Right lobe of liver (tissue), 6 donors: Measurements from ENCODE around the gene CASP12. TPM values are rescaled to one million over a fixed set of nuclear protein-coding genes. Genes with fewer than 3 reads are reported as not detected.

Experiments used
- ATAC-seq, 4 donors: fragments of 200-7000 bp; cut with Tn5 transposase; one replicate each; pipeline ENCODE4 v1.9.1; 2020; ENCODE audit warnings: mild to moderate bottlenecking in 4 of 4, moderate library complexity in 4 of 4
- DNase-seq, 3 donors: peaks; one replicate each; pipeline ENCODE4 v3.0.0-alpha.2; 2020
- H3K27ac ChIP-seq, 3 donors: fragments of 200-600 bp; one replicate each; pipeline ENCODE4 v1.8.0; 2022
- H3K27me3 ChIP-seq, 2 donors: fragments of 200-600 bp; one replicate each; pipeline ENCODE4 v1.8.0; 2022
- H3K36me3 ChIP-seq, 4 donors: fragments of 200-600 bp; sonication (generic) in 1 of 4; one replicate each; pipeline versions ENCODE4 v1.5.1 to v1.8.0; 2017 to 2022; ENCODE audit warnings: control low read depth in 1 of 4
- H3K4me1 ChIP-seq, 4 donors: fragments of 200-600 bp; sonication (generic) in 1 of 4; one replicate each; pipeline versions ENCODE4 v1.5.1 to v1.8.0; 2017 to 2022; ENCODE audit warnings: control low read depth in 1 of 4
- H3K4me3 ChIP-seq, 3 donors: fragments of 200-600 bp; one replicate each; pipeline ENCODE4 v1.8.0; 2022
- H3K9me3 ChIP-seq, 4 donors: fragments of 200-600 bp; sonication (generic) in 1 of 4; one replicate each; pipeline versions ENCODE4 v1.5.1 to v1.8.0; 2017 to 2022; ENCODE audit warnings: control low read depth in 1 of 4
- POLR2A ChIP-seq: fragments of 450-650 bp; IDR thresholded peaks from one replicate; pipeline ENCODE4 v1.6.1; 2017; ENCODE audit warnings: antibody characterized with exemption, mild to moderate bottlenecking
- WGBS: methylation state at CpG from one replicate; pipeline ENCODE4 v1.1.6; 2018; ENCODE audit warnings: low coverage, low lambda C conversion rate; ENCODE audit not compliant: insufficient coverage; ENCODE audit errors: missing lambda C conversion rate; 5-methylcytosine and 5-hydroxymethylcytosine counted together
- intact Hi-C, 2 donors: fragments of 100-400 bp; cut with DNase I; formaldehyde crosslinking; loops; one replicate each; pipeline versions ENCODE4 v1.11.2 to v1.14.1; 2022
- total RNA-seq, 6 experiments: library from RNA; depleted of rRNA in 2 of 6; stranded (reverse); fragments of >200 nt in 2 of 6; fragmentation: NEBNext Ultra II Directional in 3 of 6; extraction: Animal tissue kit (Norgen Biotek cat#: 25700) in 3 of 6; gene quantifications; one replicate each; pipeline versions ENCODE4 v1.1.0 to v1.2.4, GENCODE V29; 2016 to 2023
- TF ChIP-seq, protein P1 (sequence below), 4 donors: fragments of 200-600 bp in 3 of 4; fragments of 450-650 bp in 1 of 4; IDR thresholded peaks; one replicate each; pipeline versions ENCODE4 v1.5.1 to v1.8.0; 2016 to 2022; ENCODE audit warnings: antibody characterized with exemption in 4 of 4, mild to moderate bottlenecking in 2 of 4
- donor health status: DM: no; HTN: yes; CAD: no.
- donor health status: DM: no; HTN: no; CAD: no.
- donor health status: DM: no; HTN: no; CAD: no.
- donor health status: DM: no; HTN: yes; CAD: no.
- donor health status: DM: no; HTN: yes; CAD: no.

Gene CASP12
- total RNA-seq, 6 experiments from 2014 or later: not detected

DNA sequence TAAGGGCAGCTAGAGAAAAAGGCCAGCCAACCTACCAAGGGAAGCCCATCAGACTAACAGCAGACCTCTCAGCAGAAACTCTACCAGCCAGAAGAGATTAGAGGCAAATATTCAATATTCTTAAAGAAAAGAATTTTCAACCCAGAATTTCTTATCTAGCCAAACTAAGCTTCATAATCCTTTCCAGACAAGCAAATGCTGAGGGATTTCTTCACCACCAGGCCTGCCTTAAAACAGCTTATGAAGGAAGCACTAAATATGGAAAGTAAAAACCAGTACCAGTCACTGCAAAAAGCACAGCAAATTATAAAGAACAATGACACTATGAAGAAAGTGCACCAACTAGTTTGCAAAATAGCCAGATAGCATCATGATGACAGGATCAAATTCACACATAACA is 30.6 kb upstream of the CASP12 start:
- TF ChIP-seq POLR2A: no peak
- TF ChIP-seq, protein P1, sequence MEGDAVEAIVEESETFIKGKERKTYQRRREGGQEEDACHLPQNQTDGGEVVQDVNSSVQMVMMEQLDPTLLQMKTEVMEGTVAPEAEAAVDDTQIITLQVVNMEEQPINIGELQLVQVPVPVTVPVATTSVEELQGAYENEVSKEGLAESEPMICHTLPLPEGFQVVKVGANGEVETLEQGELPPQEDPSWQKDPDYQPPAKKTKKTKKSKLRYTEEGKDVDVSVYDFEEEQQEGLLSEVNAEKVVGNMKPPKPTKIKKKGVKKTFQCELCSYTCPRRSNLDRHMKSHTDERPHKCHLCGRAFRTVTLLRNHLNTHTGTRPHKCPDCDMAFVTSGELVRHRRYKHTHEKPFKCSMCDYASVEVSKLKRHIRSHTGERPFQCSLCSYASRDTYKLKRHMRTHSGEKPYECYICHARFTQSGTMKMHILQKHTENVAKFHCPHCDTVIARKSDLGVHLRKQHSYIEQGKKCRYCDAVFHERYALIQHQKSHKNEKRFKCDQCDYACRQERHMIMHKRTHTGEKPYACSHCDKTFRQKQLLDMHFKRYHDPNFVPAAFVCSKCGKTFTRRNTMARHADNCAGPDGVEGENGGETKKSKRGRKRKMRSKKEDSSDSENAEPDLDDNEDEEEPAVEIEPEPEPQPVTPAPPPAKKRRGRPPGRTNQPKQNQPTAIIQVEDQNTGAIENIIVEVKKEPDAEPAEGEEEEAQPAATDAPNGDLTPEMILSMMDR (IDR thresholded peaks at IDR 0.05): no peak
- Histone ChIP-seq H3K9me3 (no peaks in the 10 kb centered on the region), H3K27ac (no peak overlapping the region), H3K4me3 (no peak overlapping the region), H3K36me3 (no peaks in the 10 kb centered on the region), H3K4me1 (no peaks in the 10 kb centered on the region), H3K27me3 (no peaks in the 10 kb centered on the region)
- DNase-seq: no peak
- no peak for ATAC-seq
- intact Hi-C loops: no loop called here

DNA sequence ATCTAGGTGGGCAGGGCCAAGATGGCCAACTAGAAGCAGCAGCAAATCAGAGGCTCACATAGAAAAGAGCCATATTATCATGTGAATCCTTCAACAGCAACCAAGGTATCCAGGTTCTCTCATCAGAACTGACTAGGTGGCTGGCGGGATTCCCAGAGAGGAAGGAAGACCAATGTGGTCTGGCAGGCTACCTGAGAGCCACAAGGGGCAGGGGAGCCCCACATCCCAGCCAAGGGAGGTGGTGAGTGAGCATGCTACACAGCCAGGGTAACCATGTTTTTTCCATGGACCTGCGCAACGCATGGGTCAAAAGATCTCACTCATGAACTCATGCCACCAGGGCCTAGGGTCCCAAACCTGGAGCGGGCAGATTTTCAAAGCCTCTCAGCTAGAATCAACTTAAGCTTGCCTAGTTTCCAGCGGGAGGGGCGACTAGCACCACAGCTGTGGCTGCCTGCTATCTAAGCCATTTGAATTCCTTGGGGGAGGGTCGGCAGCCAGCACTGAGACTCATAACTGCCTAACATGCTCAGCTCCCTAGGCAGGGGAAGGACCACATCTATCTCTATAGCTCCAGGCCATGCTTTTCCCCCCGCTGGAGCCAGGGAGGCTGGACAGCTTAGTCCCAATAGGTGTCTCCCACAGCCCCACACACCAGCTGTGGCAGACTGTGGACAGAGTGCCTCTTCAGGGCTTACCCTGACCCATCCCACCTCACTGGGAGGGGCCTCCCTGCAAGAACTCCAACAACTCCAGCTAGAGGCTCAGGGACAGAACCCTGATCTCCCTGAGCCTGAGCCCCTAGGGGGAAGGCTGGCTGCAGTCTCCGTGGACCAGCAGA is 28.7 kb upstream of the CASP12 start:
- ATAC-seq (no peak), DNase-seq (no peak)
- no peak for TF ChIP-seq POLR2A
- TF ChIP-seq, protein P1 (IDR thresholded peaks at IDR 0.05): no peak
- no CpG with 5 or more reads among the region's 9 CpGs for WGBS
- Histone ChIP-seq H3K9me3 (no peaks in the 10 kb centered on the region), H3K36me3 (no peaks in the 10 kb centered on the region), H3K27ac (no peak overlapping the region), H3K4me1 (no peaks in the 10 kb centered on the region), H3K27me3 (no peaks in the 10 kb centered on the region), H3K4me3 (no peak overlapping the region)
- intact Hi-C loops: no loop called here

DNA sequence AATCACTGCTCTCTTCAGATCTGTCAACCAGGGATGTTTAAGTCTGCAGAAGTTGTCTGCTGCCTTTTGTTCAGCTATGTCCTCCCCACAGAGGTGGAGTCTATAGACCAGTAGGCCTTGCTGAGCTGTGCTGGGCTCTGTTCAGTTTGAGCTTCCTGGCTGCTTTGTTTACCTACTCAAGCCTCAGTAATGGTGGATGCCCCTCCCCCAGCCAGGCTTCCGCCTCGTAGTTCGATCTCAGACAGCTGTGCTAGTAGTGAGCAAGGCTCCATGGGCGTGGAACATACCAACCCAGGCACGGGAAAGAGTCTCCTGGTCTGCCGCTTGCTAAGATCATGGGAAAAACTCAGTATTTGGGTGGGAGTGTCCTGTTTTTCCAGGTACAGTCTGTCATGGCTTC is 27.6 kb upstream of the CASP12 start:
- DNase-seq: no peak
- WGBS: no CpG with 5 or more reads among the region's 6 CpGs
- Histone ChIP-seq H3K27me3 (no peaks in the 10 kb centered on the region), H3K27ac (no peak overlapping the region), H3K4me1 (no peaks in the 10 kb centered on the region), H3K36me3 (no peaks in the 10 kb centered on the region), H3K4me3 (no peak overlapping the region), H3K9me3 (no peaks in the 10 kb centered on the region)
- intact Hi-C loops: no loop called here
- ATAC-seq: no peak
- TF ChIP-seq POLR2A: no peak
- TF ChIP-seq, protein P1 (IDR thresholded peaks at IDR 0.05): no peak

DNA sequence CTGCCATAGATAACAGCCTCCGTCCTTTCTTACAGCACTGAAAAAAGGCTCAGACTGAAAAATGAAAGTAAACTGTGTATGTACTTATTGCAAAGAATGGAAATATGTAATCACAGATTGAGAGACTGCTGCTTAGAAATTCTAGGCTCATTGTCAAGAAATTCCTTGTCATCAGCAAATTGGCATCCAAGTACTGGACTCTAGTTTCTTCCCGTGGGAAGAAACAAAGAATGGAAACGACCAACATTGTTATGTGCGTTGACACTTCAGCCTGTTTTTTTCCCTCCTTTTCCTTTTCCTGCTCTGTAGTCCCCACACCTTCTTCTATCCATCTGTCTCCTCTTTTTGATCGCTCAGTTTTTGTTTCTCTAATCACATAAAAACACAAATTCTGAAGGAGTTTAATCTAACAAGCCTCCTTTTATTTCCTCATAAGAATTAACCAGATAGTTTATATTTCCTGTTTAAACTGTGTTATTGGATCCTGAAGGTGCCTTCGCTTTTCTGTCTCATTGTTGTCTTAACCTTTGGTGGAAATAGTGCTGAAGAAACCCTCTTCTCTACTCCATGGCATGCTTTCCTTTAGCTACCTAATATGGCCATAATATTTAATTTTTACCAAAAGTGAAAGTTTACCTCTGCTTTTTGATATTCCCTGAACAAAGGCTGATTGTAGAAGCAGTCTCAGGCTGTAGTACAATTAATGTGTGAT is 20.0 kb upstream of the CASP12 start:
- Histone ChIP-seq H3K4me1 (no peaks in the 10 kb centered on the region), H3K9me3 (no peaks in the 10 kb centered on the region), H3K36me3 (no peaks in the 10 kb centered on the region), H3K4me3 (peak overlapping the region; percentile 6 to 35 (median 7)), H3K27me3 (no peaks in the 10 kb centered on the region), H3K27ac (peak overlapping the region; percentile 5 to 56 (median 48))
- 25% methylated on average over 6 of the region's 6 CpGs for WGBS
- peak; percentile 52 to 66 (median 64) for ATAC-seq
- TF ChIP-seq POLR2A: no peak
- TF ChIP-seq, protein P1 (IDR thresholded peaks at IDR 0.05): no peak
- DNase-seq: no peak
- intact Hi-C loops: no loop called here
